ENCODE measurements around the gene ZBTB7C. TPM values are rescaled to one million over a fixed set of nuclear protein-coding genes. Genes with fewer than 3 reads are reported as not detected.

ZBTB7C gene
- total and polyA plus RNA-seq, 2 of the 4 experiments (the other 2 are of a cell fraction), result not detected

GRCh38 chr18:48165111-48165866 lies 243.9 kb downstream of the ZBTB7C start:
- no peaks in the 10 kb centered on the region for H3K79me1 ChIP-seq (ENCODE audit: low read depth in 1 of 2, low read length in 2 of 2)
- TF ChIP-seq MAZ (IDR thresholded peaks at IDR 0.05; ENCODE audit: borderline replicate concordance, low read depth, low read length) (no peak), NFE2L2 (IDR thresholded peaks at IDR 0.05; ENCODE audit: low read depth, low read length) (no peak), MXI1 (IDR thresholded peaks at IDR 0.05; ENCODE audit: borderline replicate concordance, low read depth, low read length) (no peak)
- peak overlapping the region; percentile 13 for H2AFZ ChIP-seq (replicated peaks; ENCODE audit: low read length, poor library complexity)
- no peaks in the 10 kb centered on the region for H3K9me1 ChIP-seq (ENCODE audit: insufficient read depth, low read length)
- peaks cover 28% of the 10 kb centered on the region for H3K27me3 ChIP-seq (ENCODE audit: control insufficient read depth, insufficient read depth, low read length)
- H4K5ac ChIP-seq (ENCODE audit: low read depth, low read length), result no peak overlapping the region
- no peak overlapping the region for H2BK120ac ChIP-seq (ENCODE audit: low read depth, low read length)
- H2BK5ac ChIP-seq (ENCODE audit: low read depth, low read length, poor library complexity, severe bottlenecking), result no peak overlapping the region
- H3K18ac ChIP-seq (ENCODE audit: low read depth, low read length), result no peak overlapping the region
- H2BK20ac ChIP-seq (ENCODE audit: low read depth, low read length), result no peak overlapping the region
- no peaks in the 10 kb centered on the region for H4K20me1 ChIP-seq (ENCODE audit: insufficient read depth, low read length)
- no peak overlapping the region for H3K23ac ChIP-seq (ENCODE audit: low read depth, low read length)
- no peak overlapping the region for H3K56ac ChIP-seq (ENCODE audit: extremely low read depth, insufficient read depth, low read length)
- ATAC-seq (ENCODE audit: low read depth) (no peak), DNase-seq (no peak)
- in situ Hi-C loops (cut with MboI; ENCODE audit: low sequenced_read_pairs) (no loop called here), intact Hi-C loops (cut with micrococcal nuclease) (no loop called here), dilution Hi-C loops (cut with HindIII; ENCODE audit: low sequenced_read_pairs, unreplicated experiment) (no loop called here)
- no peak overlapping the region for H2AK5ac ChIP-seq (ENCODE audit: low read depth, low read length)
- H3K36me3 ChIP-seq (ENCODE audit: control insufficient read depth, insufficient read depth, low read length), result no peaks in the 10 kb centered on the region
- no peak overlapping the region for H3K4me3 ChIP-seq (ENCODE audit: insufficient read depth, low read depth, low read length)
- no peak overlapping the region for H3K4ac ChIP-seq (ENCODE audit: low read depth, low read length)
- no peak overlapping the region for H2BK15ac ChIP-seq (ENCODE audit: low read depth, low read length)
- H3K4me2 ChIP-seq (ENCODE audit: low read depth, low read length), result no peak overlapping the region
- H4K91ac ChIP-seq (ENCODE audit: insufficient read depth, low read depth, low read length), result no peak overlapping the region
- POLR2A ChIA-PET (ENCODE audit: unreplicated experiment), result no interaction called here
- H3K14ac ChIP-seq (replicated peaks; ENCODE audit: low read depth, low read length), result no peak overlapping the region
- H4K8ac ChIP-seq (ENCODE audit: low read depth in 2 of 2, low read length in 2 of 2), result no peak overlapping the region
- no TSS peak for BruUV-seq (replicated peaks)
- WGBS, 2 experiments (ENCODE audit: extremely low coverage in 2 of 2, insufficient read length in 1 of 2), result 80% methylated on average over 3 of the region's 13 CpGs; no CpG with 5 or more reads in 1 of the 2 experiments
- H2AK9ac ChIP-seq (replicated peaks; ENCODE audit: low read depth, low read length, poor library complexity), result no peak overlapping the region
- H3K27ac ChIP-seq (ENCODE audit: insufficient read depth, low read length), result no peak overlapping the region
- no peaks in the 10 kb centered on the region for H3K9me3 ChIP-seq (ENCODE audit: control insufficient read depth, insufficient read depth, low read length)
- CTCF ChIA-PET, result no interaction called here
- H3K4me1 ChIP-seq (ENCODE audit: control insufficient read depth, insufficient read depth, low read length), result no peaks in the 10 kb centered on the region
- H3K9ac ChIP-seq (ENCODE audit: low read depth, low read length), result no peak overlapping the region
